KOPT-K1 (cell line): Measurements from ENCODE around the gene MPP3.
"Not testable (repeated sequence)": the region's sequence is repeated elsewhere in the genome, so short reads cannot be mapped to it uniquely, and the experiment has no call there.

Experiments
- H3K27ac ChIP-seq: fragments of 200-600 bp; sonication (generic); 2 replicates; pipeline ENCODE4 v1.5.1; 2016; ENCODE audit warnings: antibody characterized with exemption, mild to moderate bottlenecking, low read depth, low read length; ENCODE audit not compliant: poor library complexity, severe bottlenecking
- H3K36me3 ChIP-seq: fragments of 200-600 bp; sonication (generic); 2 replicates; pipeline ENCODE4 v1.5.1; 2017; ENCODE audit warnings: antibody characterized with exemption, mild to moderate bottlenecking, low read length, moderate library complexity; ENCODE audit not compliant: insufficient read depth
- H3K9me3 ChIP-seq: fragments of 200-600 bp; sonication (generic); 2 replicates; pipeline ENCODE4 v1.5.1; 2017; ENCODE audit warnings: antibody characterized with exemption, low read length, mild to moderate bottlenecking; ENCODE audit not compliant: insufficient read depth, poor library complexity, severe bottlenecking

MPP3 gene

DNA sequence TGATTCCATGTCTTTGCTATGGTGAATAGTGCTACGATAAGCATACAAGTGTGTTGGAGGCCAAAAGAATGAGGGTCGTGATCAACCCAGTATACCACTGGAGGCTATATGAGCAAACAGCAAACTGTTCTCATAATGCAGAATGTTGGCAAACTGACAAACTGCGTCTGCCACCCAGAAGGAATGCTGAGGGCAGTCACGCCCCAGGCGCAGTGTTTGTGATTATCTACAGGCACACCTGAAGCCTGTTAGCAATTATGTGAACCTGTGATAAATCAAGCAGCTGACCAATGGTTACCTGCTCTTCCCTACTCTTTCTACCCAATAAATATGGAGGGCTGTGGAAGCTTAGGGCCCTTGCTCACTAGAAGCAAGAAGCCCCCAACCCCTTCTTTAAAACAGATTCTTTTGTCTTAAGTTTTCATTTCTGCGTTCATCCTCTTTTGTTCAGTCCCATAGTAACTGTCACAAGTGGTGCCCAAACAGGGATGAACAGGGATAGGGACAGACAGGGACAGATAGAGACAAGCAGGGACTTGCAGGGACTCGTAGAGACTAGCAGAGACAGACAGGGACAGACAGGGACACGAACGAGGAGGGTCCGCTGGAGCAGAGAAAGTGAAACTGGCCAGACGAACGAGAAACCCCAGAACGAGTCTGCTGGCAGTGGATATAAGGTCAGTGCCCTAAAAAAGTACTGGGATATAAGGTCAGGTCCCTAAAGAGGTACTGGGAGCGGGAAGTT lies 39.2 kb upstream of the MPP3 start:
- Histone ChIP-seq H3K27ac (no peak overlapping the region), H3K9me3 (peaks cover 9% of the 10 kb centered on the region), H3K36me3 (no peaks in the 10 kb centered on the region)

DNA sequence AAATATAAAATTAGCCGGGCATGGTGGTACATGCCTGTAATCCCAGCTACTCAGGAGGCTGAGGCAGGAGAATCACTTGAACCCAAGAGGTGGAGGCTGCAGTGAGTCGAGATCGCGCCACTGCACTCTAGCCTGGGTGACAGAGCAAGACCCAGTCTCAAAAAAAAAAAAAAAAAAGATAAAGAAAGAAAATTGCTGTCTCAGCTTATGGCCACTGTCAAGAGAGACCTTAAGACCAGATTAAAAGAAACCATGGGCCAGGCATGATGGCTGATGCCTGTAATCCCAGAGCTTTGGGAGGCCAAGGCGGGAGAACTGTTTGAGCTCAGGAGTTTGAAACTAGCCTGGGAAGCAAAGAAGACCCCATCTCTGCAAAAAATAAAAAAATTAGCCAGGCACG lies 36.1 kb upstream of the MPP3 start:
- not testable (repeated sequence) for H3K36me3 ChIP-seq

DNA sequence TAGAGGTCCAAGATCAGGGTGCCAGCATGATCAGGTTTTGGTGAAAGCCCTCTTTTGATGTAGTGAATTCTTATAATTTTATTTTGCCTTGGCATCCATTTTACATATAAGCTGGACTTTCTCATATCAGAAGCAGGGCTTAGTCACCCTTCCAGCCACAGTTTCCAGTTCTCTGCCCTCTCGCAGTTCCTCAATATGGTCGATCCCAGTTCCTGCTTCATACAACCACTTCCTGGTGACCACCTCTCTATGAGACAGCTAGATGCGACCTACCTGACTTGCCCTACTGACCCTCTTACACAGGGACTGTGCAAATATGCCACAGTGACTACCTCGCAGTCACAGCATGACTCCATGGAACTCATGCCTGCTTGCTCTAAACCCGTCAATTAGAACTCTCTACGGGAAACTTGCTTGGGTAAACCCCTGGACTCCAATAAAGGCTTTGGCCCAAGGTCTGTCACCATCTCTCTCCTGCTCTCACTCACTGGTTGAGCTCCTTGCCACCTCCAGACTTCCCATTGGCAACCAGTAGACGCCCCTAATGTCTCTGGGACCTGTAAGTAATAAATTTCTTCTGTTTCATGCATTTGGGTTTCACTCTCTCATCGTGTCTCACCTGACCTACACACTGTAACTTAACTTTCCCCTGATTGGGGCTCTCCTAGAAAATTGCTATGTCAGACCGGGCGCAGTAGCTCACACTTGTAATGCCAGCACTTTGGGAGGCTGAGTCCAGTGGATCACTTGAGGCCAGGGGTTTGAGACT lies 35.5 kb upstream of the MPP3 start:
- Histone ChIP-seq H3K36me3 (no peaks in the 10 kb centered on the region), H3K9me3 (peaks cover 5% of the 10 kb centered on the region), H3K27ac (no peak overlapping the region)

More for the DNA sequence above, 36.1 kb upstream of the MPP3 start:
- not testable (repeated sequence) for H3K27ac ChIP-seq, H3K9me3 ChIP-seq

DNA sequence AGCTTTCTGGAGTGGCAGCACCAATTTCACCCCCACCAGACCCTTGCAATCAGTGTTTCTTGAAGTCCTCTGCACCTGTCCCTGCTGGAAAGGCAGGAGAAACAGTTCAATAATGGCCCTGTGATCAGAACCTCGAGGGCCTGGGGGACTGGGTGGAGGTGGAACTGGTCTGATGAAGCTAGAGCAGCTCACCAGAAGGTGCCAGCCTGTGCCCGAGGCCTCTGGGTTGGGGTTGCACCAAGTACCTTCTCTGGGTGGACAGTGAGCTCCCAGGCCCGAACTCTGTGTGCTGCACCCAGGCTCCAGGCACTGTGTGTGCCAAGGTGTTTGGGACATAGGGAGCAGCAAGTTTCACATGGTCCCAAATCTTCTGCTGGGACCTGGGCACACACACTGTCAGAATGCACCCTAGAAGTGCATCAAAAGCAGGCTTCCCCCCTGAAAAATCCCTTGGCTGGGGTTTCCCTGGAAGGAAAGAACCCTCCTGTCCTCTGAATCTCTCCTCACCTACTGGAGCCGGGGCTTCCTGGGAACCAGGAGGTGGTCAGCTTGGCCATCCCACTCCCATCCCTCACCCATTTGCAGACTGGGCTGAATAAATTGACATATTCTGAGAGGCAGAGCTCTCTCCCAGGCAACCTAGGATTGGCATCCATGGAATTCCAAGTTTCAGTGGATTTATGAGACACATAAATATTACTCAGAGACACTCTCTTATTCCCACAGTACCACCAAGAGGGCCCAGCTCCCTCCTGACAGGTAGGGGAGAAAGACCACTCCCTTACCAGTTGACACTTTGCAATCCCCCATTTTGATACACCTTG lies 31.4 kb upstream of the MPP3 start:
- Histone ChIP-seq H3K9me3 (peaks cover 5% of the 10 kb centered on the region), H3K36me3 (no peaks in the 10 kb centered on the region), H3K27ac (no peak overlapping the region)

DNA sequence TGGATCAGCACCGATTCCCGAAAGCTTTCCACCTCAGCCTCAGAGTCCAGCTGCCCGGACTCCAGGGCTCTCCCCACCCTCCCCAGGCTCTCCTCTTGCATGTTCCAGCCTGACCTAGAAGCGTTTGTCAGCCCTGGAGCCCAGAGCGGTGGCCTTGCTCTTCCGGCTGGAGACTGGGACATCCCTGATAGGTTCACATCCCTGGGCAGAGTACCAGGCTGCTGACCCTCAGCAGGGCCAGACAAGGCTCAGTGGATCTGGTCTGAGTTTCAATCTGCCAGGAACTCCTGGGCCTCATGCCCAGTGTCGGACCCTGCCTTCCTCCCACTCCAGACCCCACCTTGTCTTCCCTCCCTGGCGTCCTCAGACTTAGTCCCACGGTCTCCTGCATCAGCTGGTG lies 29.0 kb upstream of the MPP3 start:
- no peak overlapping the region for H3K27ac ChIP-seq
- no peaks in the 10 kb centered on the region for H3K36me3 ChIP-seq
- H3K9me3 ChIP-seq, result no peaks in the 10 kb centered on the region

DNA sequence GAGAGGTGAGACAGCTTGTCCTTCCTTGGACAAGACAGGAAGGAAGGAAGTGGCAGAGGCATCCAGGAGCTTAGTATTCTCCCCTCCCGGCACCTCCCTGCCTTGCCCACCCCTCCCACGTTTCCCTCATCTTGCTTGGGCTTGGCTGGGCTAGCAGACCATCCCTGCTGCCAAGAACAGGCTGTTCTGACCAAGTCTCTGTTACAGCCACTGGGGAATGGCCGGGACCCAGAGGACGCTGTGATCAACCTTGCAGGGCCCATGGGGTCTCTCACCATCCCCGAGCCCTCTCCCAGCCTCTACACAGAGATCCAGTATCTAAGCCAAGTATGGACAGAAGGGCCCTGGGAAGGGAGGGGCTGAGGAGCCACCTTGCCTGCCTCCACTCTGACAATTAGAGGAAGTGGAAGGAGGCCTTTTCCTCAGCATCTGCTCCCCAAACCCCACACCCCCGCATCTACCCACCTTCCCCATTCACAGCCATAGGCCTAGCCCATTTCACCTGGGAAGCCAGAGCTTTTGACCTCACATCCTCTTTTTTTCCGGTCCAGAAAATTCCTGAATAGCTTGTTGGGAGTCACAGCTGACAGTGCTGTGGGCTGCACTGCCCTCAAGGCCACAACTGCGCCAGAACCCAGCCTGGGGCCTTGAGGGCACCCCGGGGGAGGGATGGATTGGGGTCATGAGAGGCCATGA lies 28.1 kb upstream of the MPP3 start:
- Histone ChIP-seq H3K27ac (no peak overlapping the region), H3K9me3 (no peaks in the 10 kb centered on the region), H3K36me3 (no peaks in the 10 kb centered on the region)

DNA sequence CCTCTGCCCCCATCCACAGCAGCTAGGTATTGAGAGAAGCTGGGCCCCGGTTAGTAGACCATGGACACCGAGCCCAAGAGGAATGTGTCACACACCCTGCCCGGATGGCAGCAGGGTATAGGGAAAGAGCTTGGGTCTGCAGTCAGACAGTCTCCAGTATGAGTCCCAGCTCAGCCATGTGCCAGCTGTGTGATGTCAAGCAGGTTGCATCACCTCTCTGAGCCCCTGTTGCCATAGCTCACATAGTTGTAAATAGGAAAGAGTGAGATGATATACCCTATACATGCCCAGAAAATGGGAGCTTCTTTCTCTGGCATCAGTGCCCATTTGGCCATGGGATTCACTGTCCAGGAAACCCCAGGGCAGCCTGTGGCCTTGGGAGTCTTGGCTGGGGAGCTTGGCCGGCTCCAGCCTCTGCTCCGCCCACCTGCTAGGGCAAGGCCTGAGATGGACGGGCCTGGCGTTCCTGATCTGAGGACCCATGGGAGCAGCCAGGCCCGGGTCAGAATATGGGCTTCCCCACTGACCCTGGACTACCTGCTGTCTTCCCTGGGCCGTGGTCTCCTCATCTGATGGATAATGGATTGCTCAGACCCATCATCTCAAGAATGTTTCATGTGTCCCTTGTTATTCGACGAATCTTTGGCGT lies 27.3 kb upstream of the MPP3 start:
- Histone ChIP-seq H3K27ac (no peak overlapping the region), H3K9me3 (no peaks in the 10 kb centered on the region), H3K36me3 (no peaks in the 10 kb centered on the region)

DNA sequence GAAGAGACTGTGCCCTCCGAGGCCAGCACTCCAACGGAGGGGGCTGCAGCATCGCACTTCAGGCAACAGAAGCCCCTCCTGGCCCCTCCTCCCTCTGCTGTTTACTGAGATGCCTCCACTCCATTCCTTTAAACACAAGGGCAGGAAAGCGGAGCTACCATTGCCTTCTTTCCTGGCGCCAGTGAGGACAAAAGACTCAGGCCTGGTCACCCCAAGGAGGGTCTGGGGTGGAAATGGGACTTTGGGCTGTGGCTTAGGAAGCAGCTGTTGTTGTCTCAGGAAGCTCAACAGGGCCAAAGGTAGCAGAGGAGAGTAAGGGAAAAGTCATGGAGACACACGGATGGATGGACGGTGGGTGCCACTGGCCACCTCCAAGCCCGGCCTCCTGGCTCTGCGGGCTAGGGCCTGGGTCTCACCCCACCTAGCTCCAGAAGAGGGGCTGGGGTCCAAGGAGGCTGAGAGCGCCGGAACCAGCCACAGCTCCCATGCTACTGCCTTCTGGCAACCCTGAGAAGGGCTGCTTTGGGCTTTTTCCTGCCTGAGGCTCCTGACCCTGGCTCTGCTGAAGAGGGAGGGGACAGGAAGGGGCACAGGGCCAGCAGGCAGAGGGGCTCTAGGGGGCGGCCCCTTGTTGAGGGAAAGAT lies 25.1 kb upstream of the MPP3 start:
- Histone ChIP-seq H3K36me3 (no peaks in the 10 kb centered on the region), H3K27ac (no peak overlapping the region), H3K9me3 (no peaks in the 10 kb centered on the region)

DNA sequence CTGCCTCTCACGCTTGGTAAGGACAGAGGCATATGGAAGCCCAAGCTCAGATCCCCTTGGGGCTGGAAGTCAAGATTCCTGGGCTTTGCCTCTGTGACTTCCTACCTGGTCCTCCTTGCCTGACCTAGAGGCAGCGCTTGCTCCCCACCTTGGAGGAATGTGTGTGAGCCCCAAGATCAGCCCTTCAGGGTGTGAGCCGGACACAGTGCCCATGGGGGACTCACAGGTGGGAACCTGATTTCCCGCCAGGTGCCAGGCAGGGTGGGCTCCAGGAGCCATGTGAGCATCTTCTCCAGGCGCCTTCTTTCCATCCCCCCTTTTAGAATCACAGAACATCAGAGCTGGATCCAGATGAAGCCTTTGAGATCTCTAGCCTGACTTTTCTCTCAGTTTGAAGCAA lies 24.2 kb upstream of the MPP3 start:
- Histone ChIP-seq H3K9me3 (no peaks in the 10 kb centered on the region), H3K36me3 (no peaks in the 10 kb centered on the region), H3K27ac (no peak overlapping the region)

DNA sequence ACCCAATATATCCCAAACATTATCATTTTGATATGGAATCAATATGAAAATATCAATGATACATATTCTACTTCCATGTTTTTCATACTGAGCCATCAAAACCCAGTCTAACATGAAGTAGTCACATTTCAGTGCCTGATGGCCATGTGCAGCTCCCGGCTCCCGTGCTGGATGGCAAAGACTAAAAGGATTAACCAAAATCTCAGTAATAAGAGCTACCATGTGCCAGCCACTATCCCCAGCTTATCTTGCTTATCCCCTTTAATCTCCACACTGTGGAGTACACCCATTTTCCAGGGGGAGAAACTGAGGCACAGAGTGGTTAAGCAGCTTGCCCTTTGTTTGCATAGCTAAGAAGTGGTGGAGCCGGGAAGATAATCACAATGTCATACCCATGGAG lies 23.2 kb upstream of the MPP3 start:
- no peaks in the 10 kb centered on the region for H3K36me3 ChIP-seq
- no peak overlapping the region for H3K27ac ChIP-seq
- H3K9me3 ChIP-seq, result no peaks in the 10 kb centered on the region

DNA sequence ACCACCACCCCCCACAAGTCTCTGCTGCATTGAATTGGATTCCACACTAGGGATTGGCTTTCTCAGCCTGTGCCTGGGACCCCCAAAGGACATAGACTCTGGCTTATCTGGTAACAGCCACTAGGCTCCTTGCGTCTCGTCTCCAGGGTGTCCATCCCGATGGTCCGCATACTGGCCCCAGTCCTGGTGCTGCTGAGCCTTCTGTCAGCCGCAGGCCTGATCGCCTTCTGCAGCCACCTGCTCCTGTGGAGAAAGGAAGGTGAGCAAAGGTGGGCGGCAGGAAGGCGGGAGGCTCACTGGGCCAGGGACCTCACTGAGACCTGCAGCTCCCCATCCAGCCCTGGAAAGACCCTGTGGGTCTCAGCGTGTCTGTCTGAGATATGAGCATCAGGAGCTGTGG lies 22.1 kb upstream of the MPP3 start:
- no peaks in the 10 kb centered on the region for H3K36me3 ChIP-seq
- no peak overlapping the region for H3K27ac ChIP-seq
- H3K9me3 ChIP-seq, result no peaks in the 10 kb centered on the region

DNA sequence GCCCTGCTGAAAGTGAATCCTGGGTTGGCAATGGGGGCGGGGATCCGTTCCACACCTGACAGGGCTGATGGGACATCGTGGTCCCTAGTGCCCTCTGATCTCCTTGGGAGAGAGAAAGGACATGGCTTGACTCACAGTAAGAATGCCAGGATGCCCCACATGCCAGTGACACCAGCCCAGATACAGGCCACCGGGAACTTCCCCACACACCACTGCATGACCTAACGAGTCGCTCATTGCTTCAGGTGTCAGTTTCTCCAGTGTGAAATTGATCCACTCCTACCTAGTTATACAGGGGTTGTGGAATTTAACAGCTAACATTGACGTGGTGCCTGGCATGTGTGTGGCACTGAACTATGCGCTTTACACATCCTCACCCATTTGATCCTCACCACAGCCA lies 21.6 kb upstream of the MPP3 start:
- no peak overlapping the region for H3K27ac ChIP-seq
- no peaks in the 10 kb centered on the region for H3K36me3 ChIP-seq
- no peaks in the 10 kb centered on the region for H3K9me3 ChIP-seq

DNA sequence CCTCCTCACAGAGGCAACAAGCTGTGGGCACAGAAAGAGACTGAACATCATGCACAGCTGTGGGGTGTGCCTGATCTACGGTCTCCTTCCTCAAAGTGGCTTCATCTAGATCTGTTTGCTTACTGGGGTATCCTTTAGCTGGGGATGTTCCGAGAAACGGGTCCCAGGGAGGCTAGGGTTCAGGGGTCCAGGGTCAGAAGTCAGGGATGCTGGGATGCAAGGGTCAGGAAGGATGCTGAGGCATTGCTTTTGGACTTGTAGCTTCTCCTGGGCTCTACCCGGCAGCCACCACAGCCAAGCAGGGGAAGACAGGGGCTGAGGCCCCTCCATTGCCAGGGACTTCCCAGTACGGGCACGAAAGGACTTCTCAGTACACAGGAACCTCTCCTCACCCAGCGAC lies 20.6 kb upstream of the MPP3 start:
- H3K36me3 ChIP-seq, result no peaks in the 10 kb centered on the region
- H3K9me3 ChIP-seq, result no peaks in the 10 kb centered on the region
- H3K27ac ChIP-seq, result no peak overlapping the region

DNA sequence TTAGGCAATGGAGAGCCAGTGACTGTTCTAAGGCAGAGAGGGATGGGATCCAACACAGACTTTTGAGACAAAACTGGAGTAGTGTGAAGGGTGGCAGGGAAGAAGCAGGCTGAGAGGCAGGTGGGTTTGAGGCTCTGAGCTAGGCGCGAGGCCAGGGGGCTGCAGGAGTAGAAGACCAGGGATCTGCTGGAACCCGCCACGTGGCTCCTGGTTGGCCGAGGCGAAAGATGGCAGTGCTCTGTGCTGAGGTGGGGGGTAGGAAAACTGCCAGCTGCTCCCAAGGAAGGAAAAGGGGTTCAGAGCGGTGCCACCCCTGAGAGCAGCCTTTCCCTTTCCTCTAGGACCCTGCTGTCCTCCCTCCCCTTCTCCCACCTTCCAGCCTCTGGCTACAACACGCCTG lies 19.6 kb upstream of the MPP3 start:
- H3K27ac ChIP-seq, result no peak overlapping the region
- H3K9me3 ChIP-seq, result no peaks in the 10 kb centered on the region
- no peaks in the 10 kb centered on the region for H3K36me3 ChIP-seq
